ENCODE measurements around the gene GRB10. TPM values are rescaled to one million over a fixed set of nuclear protein-coding genes. Genes with fewer than 3 reads are reported as not detected.
"Not testable (repeated sequence)": the region's sequence is repeated elsewhere in the genome, so short reads cannot be mapped to it uniquely, and the experiment has no call there.

Gene GRB10
- total and polyA plus RNA-seq, 2 donors (not counting 3 experiments of a cell fraction or from before 2014, with no cell fraction given), result 43.7 to 240 TPM

DNA sequence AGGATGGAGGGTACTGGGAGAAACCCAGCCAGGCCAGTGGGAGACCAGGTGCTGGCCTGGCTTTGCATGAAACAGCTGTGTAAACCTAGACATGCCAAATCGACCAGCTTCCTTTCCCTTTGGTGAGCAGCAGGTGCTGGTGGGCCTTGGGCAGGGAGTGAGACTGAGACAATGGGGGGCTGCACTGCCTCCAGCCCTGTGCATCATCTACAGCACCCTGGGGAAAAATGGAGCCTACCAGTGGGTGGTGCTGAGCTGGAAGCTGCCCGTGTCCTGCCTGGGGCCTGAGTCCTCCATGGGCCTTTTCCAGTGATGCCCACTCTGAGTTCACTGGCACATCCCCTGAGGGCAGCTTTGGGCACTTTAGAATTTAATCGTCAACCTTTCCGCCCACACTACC, 198.3 kb downstream of the GRB10 start:
- no TSS peak for BruUV-seq (replicated peaks)
- intact Hi-C loops (cut with micrococcal nuclease) (no loop called here), dilution Hi-C loops (cut with MboI; ENCODE audit: extremely low pct_ligation_motif_present, low sequenced_read_pairs) (no loop called here)
- no peak overlapping the region for H3K27ac ChIP-seq (ENCODE audit: insufficient read depth, low read depth, low read length)
- FAIRE-seq (no peak), DNase-seq (ENCODE audit: low read depth, low spot score) (no peak)
- no peaks in the 10 kb centered on the region for H3K9me1 ChIP-seq (replicated peaks; ENCODE audit: control insufficient read depth, extremely low read depth, insufficient read depth, low read length)
- H2AFZ ChIP-seq (ENCODE audit: low read depth, low read length), result no peak overlapping the region
- no peaks in the 10 kb centered on the region for H3K9me3 ChIP-seq (replicated peaks; ENCODE audit: control insufficient read depth, insufficient read depth, low read length)
- no peak overlapping the region for H3K9ac ChIP-seq (replicated peaks; ENCODE audit: extremely low read depth, insufficient read depth, low read length)
- H4K20me1 ChIP-seq (replicated peaks; ENCODE audit: control insufficient read depth, extremely low read depth, insufficient read depth, low read length), result no peaks in the 10 kb centered on the region
- H3K4me3 ChIP-seq (replicated peaks in 1 of 3; ENCODE audit: insufficient read depth in 1 of 3, low read depth in 1 of 3, low read length in 3 of 3), result no peak overlapping the region
- POLR2A ChIA-PET, result no interaction called here
- CTCF ChIA-PET, result interaction anchor here (1.5 kb wide), 1 partner anchor 116 kb away, joined by 3 read pairs; no protein-coding TSS in a partner anchor
- H3K4me2 ChIP-seq (ENCODE audit: insufficient read depth, low read length), result no peak overlapping the region
- no peaks in the 10 kb centered on the region for H3K79me2 ChIP-seq (ENCODE audit: control insufficient read depth, insufficient read depth, low read length)
- peaks cover 0 to 4% of the 10 kb centered on the region in 2 experiments for H3K27me3 ChIP-seq (ENCODE audit: control insufficient read depth in 2 of 2, insufficient read depth in 2 of 2, low read length in 2 of 2)
- no peaks in the 10 kb centered on the region for H3K4me1 ChIP-seq (ENCODE audit: control insufficient read depth, extremely low read depth, insufficient read depth, low read length)
- H3K36me3 ChIP-seq (ENCODE audit: control insufficient read depth in 2 of 2, extremely low read depth in 1 of 2, insufficient read depth in 2 of 2, low read length in 2 of 2), result no peaks in the 10 kb centered on the region
- TF ChIP-seq FOS (IDR thresholded peaks at IDR 0.05; ENCODE audit: borderline replicate concordance, insufficient read depth, low read length) (no peak), POLR2A (IDR thresholded peaks at IDR 0.05; ENCODE audit: low read depth, low read length) (no peak), JUN (IDR thresholded peaks at IDR 0.05; ENCODE audit: borderline replicate concordance, insufficient read depth, insufficient read length, low read depth) (no peak), MYC (IDR thresholded peaks at IDR 0.05; ENCODE audit: low read depth, low read length) (no peak), POLR2AphosphoS5 (IDR thresholded peaks at IDR 0.05; ENCODE audit: insufficient read depth, low read depth, low read length) (no peak), GATA2 (IDR thresholded peaks at IDR 0.05; ENCODE audit: insufficient read depth, insufficient read length, low read depth, low read length) (no peak), EZH2 (IDR thresholded peaks at IDR 0.05; ENCODE audit: borderline replicate concordance, low read depth, low read length, severe bottlenecking) (no peak)
- TF ChIP-seq, protein P1, sequence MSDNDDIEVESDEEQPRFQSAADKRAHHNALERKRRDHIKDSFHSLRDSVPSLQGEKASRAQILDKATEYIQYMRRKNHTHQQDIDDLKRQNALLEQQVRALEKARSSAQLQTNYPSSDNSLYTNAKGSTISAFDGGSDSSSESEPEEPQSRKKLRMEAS (IDR thresholded peaks at IDR 0.05; ENCODE audit: insufficient read depth, insufficient read length), result no peak
- TF ChIP-seq, protein P2, sequence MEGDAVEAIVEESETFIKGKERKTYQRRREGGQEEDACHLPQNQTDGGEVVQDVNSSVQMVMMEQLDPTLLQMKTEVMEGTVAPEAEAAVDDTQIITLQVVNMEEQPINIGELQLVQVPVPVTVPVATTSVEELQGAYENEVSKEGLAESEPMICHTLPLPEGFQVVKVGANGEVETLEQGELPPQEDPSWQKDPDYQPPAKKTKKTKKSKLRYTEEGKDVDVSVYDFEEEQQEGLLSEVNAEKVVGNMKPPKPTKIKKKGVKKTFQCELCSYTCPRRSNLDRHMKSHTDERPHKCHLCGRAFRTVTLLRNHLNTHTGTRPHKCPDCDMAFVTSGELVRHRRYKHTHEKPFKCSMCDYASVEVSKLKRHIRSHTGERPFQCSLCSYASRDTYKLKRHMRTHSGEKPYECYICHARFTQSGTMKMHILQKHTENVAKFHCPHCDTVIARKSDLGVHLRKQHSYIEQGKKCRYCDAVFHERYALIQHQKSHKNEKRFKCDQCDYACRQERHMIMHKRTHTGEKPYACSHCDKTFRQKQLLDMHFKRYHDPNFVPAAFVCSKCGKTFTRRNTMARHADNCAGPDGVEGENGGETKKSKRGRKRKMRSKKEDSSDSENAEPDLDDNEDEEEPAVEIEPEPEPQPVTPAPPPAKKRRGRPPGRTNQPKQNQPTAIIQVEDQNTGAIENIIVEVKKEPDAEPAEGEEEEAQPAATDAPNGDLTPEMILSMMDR (IDR thresholded peaks at IDR 0.05; ENCODE audit: extremely low read depth in 1 of 2, insufficient read depth in 1 of 2, low read depth in 1 of 2, low read length in 2 of 2), result no peak

DNA sequence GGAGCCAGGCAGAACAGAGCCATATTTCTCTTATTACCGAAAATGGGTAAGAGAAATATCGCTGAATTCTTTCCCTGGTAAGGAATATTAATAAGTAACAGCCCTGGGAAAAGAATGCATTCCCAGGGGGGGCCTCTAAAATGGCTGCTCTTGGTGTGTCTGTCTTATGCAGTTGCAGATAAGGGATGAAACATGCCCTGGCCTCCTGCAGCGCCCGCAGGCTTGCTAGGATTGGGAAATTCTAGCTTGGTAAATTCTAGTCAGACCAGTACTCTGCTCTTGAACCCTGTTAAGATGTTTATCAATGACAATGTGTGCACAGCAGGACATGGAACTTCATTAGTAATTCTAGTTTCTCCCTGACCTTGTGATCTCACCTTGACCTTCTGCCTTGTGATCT, 199.4 kb downstream of the GRB10 start:
- DNase-seq (ENCODE audit: low read depth, low spot score); H3K27ac ChIP-seq (ENCODE audit: insufficient read depth, low read depth, low read length); H3K4me1 ChIP-seq (ENCODE audit: control insufficient read depth, extremely low read depth, insufficient read depth, low read length); H3K9me3 ChIP-seq (replicated peaks; ENCODE audit: control insufficient read depth, insufficient read depth, low read length); H3K9me1 ChIP-seq (replicated peaks; ENCODE audit: control insufficient read depth, extremely low read depth, insufficient read depth, low read length); H3K79me2 ChIP-seq (ENCODE audit: control insufficient read depth, insufficient read depth, low read length); BruUV-seq (replicated peaks); intact Hi-C loops (cut with micrococcal nuclease); H3K27me3 ChIP-seq (ENCODE audit: control insufficient read depth in 2 of 2, insufficient read depth in 2 of 2, low read length in 2 of 2); H3K9ac ChIP-seq (replicated peaks; ENCODE audit: extremely low read depth, insufficient read depth, low read length); H2AFZ ChIP-seq (ENCODE audit: low read depth, low read length); H3K4me3 ChIP-seq (replicated peaks in 1 of 3; ENCODE audit: insufficient read depth in 1 of 3, low read depth in 1 of 3, low read length in 3 of 3); H4K20me1 ChIP-seq (replicated peaks; ENCODE audit: control insufficient read depth, extremely low read depth, insufficient read depth, low read length); FAIRE-seq; H3K36me3 ChIP-seq (ENCODE audit: control insufficient read depth in 2 of 2, extremely low read depth in 1 of 2, insufficient read depth in 2 of 2, low read length in 2 of 2); H3K4me2 ChIP-seq (ENCODE audit: insufficient read depth, low read length); POLR2A ChIA-PET; dilution Hi-C loops (cut with MboI; ENCODE audit: extremely low pct_ligation_motif_present, low sequenced_read_pairs): not testable (repeated sequence)
- CTCF ChIA-PET, result interaction anchor here (0.6 kb wide), 1 partner anchor 189 kb away, joined by 3 read pairs; no protein-coding TSS in a partner anchor

DNA sequence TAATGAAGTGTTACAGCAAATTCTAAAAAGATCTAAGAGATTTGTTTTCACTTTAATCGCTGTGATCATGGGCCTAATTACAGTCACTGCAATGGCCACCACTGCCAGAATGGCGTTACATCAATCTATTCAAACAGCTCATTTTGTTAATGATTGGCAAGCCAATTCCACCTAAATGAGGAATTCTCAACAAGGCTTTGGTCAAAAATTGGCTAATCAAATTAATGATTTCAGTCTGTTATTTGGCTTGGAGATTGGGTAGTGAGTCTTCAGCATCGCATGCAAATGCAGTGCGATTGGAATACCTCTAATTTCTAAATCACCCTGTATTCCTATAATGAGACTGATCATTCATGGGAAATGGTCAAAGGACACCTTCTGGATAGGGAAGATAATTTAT, 200.4 kb downstream of the GRB10 start:
- FAIRE-seq; H3K79me2 ChIP-seq (ENCODE audit: control insufficient read depth, insufficient read depth, low read length); BruUV-seq (replicated peaks); H4K20me1 ChIP-seq (replicated peaks; ENCODE audit: control insufficient read depth, extremely low read depth, insufficient read depth, low read length); H3K9ac ChIP-seq (replicated peaks; ENCODE audit: extremely low read depth, insufficient read depth, low read length); H3K9me1 ChIP-seq (replicated peaks; ENCODE audit: control insufficient read depth, extremely low read depth, insufficient read depth, low read length); H3K4me1 ChIP-seq (ENCODE audit: control insufficient read depth, extremely low read depth, insufficient read depth, low read length); intact Hi-C loops (cut with micrococcal nuclease); dilution Hi-C loops (cut with MboI; ENCODE audit: extremely low pct_ligation_motif_present, low sequenced_read_pairs); H3K36me3 ChIP-seq (ENCODE audit: control insufficient read depth in 2 of 2, extremely low read depth in 1 of 2, insufficient read depth in 2 of 2, low read length in 2 of 2); H2AFZ ChIP-seq (ENCODE audit: low read depth, low read length); H3K27me3 ChIP-seq (ENCODE audit: control insufficient read depth in 2 of 2, insufficient read depth in 2 of 2, low read length in 2 of 2); H3K9me3 ChIP-seq (replicated peaks; ENCODE audit: control insufficient read depth, insufficient read depth, low read length); H3K4me2 ChIP-seq (ENCODE audit: insufficient read depth, low read length); DNase-seq (ENCODE audit: low read depth, low spot score); H3K4me3 ChIP-seq (replicated peaks in 1 of 3; ENCODE audit: insufficient read depth in 1 of 3, low read depth in 1 of 3, low read length in 3 of 3); H3K27ac ChIP-seq (ENCODE audit: insufficient read depth, low read depth, low read length); POLR2A ChIA-PET: not testable (repeated sequence)
- CTCF ChIA-PET, result interaction anchor here (0.6 kb wide), 1 partner anchor 65 kb away, joined by 3 read pairs; no protein-coding TSS in a partner anchor

Data from endothelial cell of umbilical vein (primary cell).